GM12892 (cell line): ENCODE results near the gene TBC1D14.

Source experiments
- POLR2A ChIP-seq: IDR thresholded peaks from 2 replicates; pipeline ENCODE4 v1.6.1; 2011; ENCODE audit warnings: low read depth, low read length, control low read depth
- POLR2AphosphoS5 ChIP-seq: IDR thresholded peaks from 2 replicates; pipeline ENCODE4 v1.6.1; 2011; ENCODE audit warnings: low read depth, low read length, control low read depth
- TAF1 ChIP-seq: IDR thresholded peaks from 2 replicates; pipeline ENCODE4 v1.6.1; 2011; ENCODE audit warnings: low read depth, mild to moderate bottlenecking, control low read depth, low read length, borderline replicate concordance

- no peak for TF ChIP-seq POLR2AphosphoS5
- TF ChIP-seq POLR2A: no peak
- no peak for TF ChIP-seq TAF1
These were observed 146.3 kb downstream of the TBC1D14 start for GRCh38 chr4:7055990-7056325.
